Activated CD4-positive, alpha-beta T cell treated with anti-CD3 and anti-CD28 coated beads for 36 hours (primary cell): ENCODE results near the gene MLX. TPM values are rescaled to one million over a fixed set of nuclear protein-coding genes. Genes with fewer than 3 reads are reported as not detected.
"Not testable (repeated sequence)": the region's sequence is repeated elsewhere in the genome, so short reads cannot be mapped to it uniquely, and the experiment has no call there.

Experiments
- ATAC-seq: fragments of 200-7000 bp; cut with Tn5 transposase; one replicate; pipeline ENCODE4 v1.10.0; 2021; ENCODE audit warnings: mild to moderate bottlenecking, moderate library complexity
- CTCF ChIA-PET: fragments of 350-600 bp; sonication (Branson Sonifier 250); formaldehyde crosslinking; loops from one replicate; lab custom pipeline; 2021; ENCODE audit warnings: antibody characterized with exemption; lab: Charles Lee
- POLR2A ChIA-PET: fragments of 350-600 bp; sonication (Branson Sonifier 250); formaldehyde crosslinking; loops from one replicate; lab custom pipeline; 2021; ENCODE audit warnings: antibody characterized with exemption, inconsistent platforms; lab: Charles Lee
- DNase-seq: peaks from one replicate; pipeline ENCODE4 v3.0.0-alpha.2; 2020
- H3K27ac Mint-ChIP-seq: one replicate; pipeline ENCODE4 v1.8.0; 2021; ENCODE audit warnings: mixed read lengths
- H3K27me3 Mint-ChIP-seq: one replicate; pipeline ENCODE4 v1.8.0; 2021; ENCODE audit warnings: mixed read lengths
- H3K36me3 Mint-ChIP-seq: one replicate; pipeline ENCODE4 v1.8.0; 2021; ENCODE audit warnings: low read depth, mixed read lengths
- H3K4me1 Mint-ChIP-seq: one replicate; pipeline ENCODE4 v1.8.0; 2021; ENCODE audit warnings: mixed read lengths
- H3K4me3 Mint-ChIP-seq: one replicate; pipeline ENCODE4 v1.8.0; 2021; ENCODE audit warnings: mild to moderate bottlenecking, moderate library complexity, mixed read lengths
- H3K9me3 Mint-ChIP-seq: one replicate; pipeline ENCODE4 v1.8.0; 2021; ENCODE audit warnings: low read depth, mixed read lengths
- intact Hi-C, 2 experiments: fragments of 100-400 bp; cut with DNase I in 1 of 2; cut with micrococcal nuclease in 1 of 2; formaldehyde crosslinking; loops; one replicate each; pipeline versions ENCODE4 v1.14.2 to v1.15.1; 2022 to 2024; cut with DNase I, micrococcal nuclease
- total RNA-seq, 2 experiments: library from RNA; stranded (reverse); gene quantifications; one replicate each; pipeline ENCODE4 v1.2.3, GENCODE V29; 2021

MLX gene
- total RNA-seq, 2 experiments from 2014 or later = 38.7 to 40.7 TPM

- POLR2A ChIA-PET = interaction anchor here (0.6 kb wide), 1 partner anchor 13 kb away, joined by 3 read pairs; no protein-coding TSS in a partner anchor
- intact Hi-C loops, DNase-seq, H3K9me3 Mint-ChIP-seq, ATAC-seq, H3K4me3 Mint-ChIP-seq, H3K27me3 Mint-ChIP-seq, H3K27ac Mint-ChIP-seq, H3K36me3 Mint-ChIP-seq, CTCF ChIA-PET: not testable (repeated sequence)
- H3K4me1 Mint-ChIP-seq = peaks cover 18% of the 10 kb centered on the region
These were observed 21.0 kb upstream of the MLX start for GRCh38 chr17:42545755-42546505.

GRCh38 chr17:42547001-42547461 is 19.9 kb upstream of the MLX start:
- no peaks in the 10 kb centered on the region for H3K9me3 Mint-ChIP-seq
- peaks cover 12% of the 10 kb centered on the region for H3K4me1 Mint-ChIP-seq
- intact Hi-C loops = no loop called here
- ChIA-PET POLR2A (interaction anchor here (1.5 kb wide), 1 partner anchor 11 kb away, joined by 3 read pairs; the partner anchor contains the start of gene NAGLU), CTCF (interaction anchor here (0.6 kb wide), 1 partner anchor 17 kb away, joined by 3 read pairs; no protein-coding TSS in a partner anchor)
- H3K4me3 Mint-ChIP-seq = no peak overlapping the region
- DNase-seq = no peak
- peaks cover 3% of the 10 kb centered on the region for H3K36me3 Mint-ChIP-seq
- no peaks in the 10 kb centered on the region for H3K27me3 Mint-ChIP-seq
- no peak for ATAC-seq
- H3K27ac Mint-ChIP-seq = no peak overlapping the region

GRCh38 chr17:42547698-42548069 is 19.2 kb upstream of the MLX start:
- ATAC-seq (no peak), DNase-seq (no peak)
- H3K27me3 Mint-ChIP-seq = no peaks in the 10 kb centered on the region
- POLR2A ChIA-PET = interaction anchor here (0.5 to 1.5 kb wide), 3 partner anchors 10 to 421 kb away, joined by 3 to 7 read pairs (median 4); partner anchors contain the start of gene NAGLU
- intact Hi-C loops = no loop called here
- H3K27ac Mint-ChIP-seq = no peak overlapping the region
- peaks cover 3% of the 10 kb centered on the region for H3K36me3 Mint-ChIP-seq
- CTCF ChIA-PET = interaction anchor here (0.6 to 1.2 kb wide), 7 partner anchors 11 to 451 kb away, joined by 3 to 4 read pairs (median 3); partner anchors contain the start of genes NAGLU and RPL27
- no peak overlapping the region for H3K4me3 Mint-ChIP-seq
- no peaks in the 10 kb centered on the region for H3K9me3 Mint-ChIP-seq
- H3K4me1 Mint-ChIP-seq = peaks cover 12% of the 10 kb centered on the region

GRCh38 chr17:42548070-42548837 is 18.6 kb upstream of the MLX start:
- ChIA-PET POLR2A (interaction anchor here (0.5 to 1.5 kb wide), 4 partner anchors 11 to 420 kb away, joined by 3 to 7 read pairs (median 4); partner anchors contain the start of gene NAGLU), CTCF (interaction anchor here (0.6 to 1.3 kb wide), 13 partner anchors 11 to 450 kb away, joined by 3 to 7 read pairs (median 3); partner anchors contain the start of genes NAGLU, PSMC3IP and RPL27)
- H3K27me3 Mint-ChIP-seq = no peaks in the 10 kb centered on the region
- H3K4me3 Mint-ChIP-seq = peak overlapping the region; percentile 36
- no peaks in the 10 kb centered on the region for H3K9me3 Mint-ChIP-seq
- peaks cover 3% of the 10 kb centered on the region for H3K36me3 Mint-ChIP-seq
- DNase-seq (peak; percentile 92), ATAC-seq (peak; percentile 93)
- H3K4me1 Mint-ChIP-seq = peaks cover 13% of the 10 kb centered on the region
- H3K27ac Mint-ChIP-seq = no peak overlapping the region
- intact Hi-C loops = no loop called here

GRCh38 chr17:42548993-42549755 is 17.7 kb upstream of the MLX start:
- Mint-ChIP-seq H3K27ac (no peak overlapping the region), H3K4me3 (peak overlapping the region; percentile 36), H3K27me3 (no peaks in the 10 kb centered on the region), H3K9me3 (no peaks in the 10 kb centered on the region), H3K4me1 (peaks cover 17% of the 10 kb centered on the region), H3K36me3 (peaks cover 3% of the 10 kb centered on the region)
- ATAC-seq = no peak
- POLR2A ChIA-PET = interaction anchor here (1.1 kb wide), 1 partner anchor 12 kb away, joined by 7 read pairs; no protein-coding TSS in a partner anchor
- DNase-seq = no peak
- intact Hi-C loops = no loop called here
- CTCF ChIA-PET = interaction anchor here (0.8 to 1.3 kb wide), 7 partner anchors 10 to 173 kb away, joined by 3 to 7 read pairs (median 3); partner anchors contain the start of genes NAGLU and PSMC3IP

GRCh38 chr17:42552736-42553135 is 14.2 kb upstream of the MLX start, which contains the start of gene HSD17B1:
Gene HSD17B1, plus strand, starts transcription at chr17:42552923. Its CDS starts 11 bp downstream, at chr17:42552934.
- H3K36me3 Mint-ChIP-seq, ATAC-seq, H3K27me3 Mint-ChIP-seq, DNase-seq, H3K9me3 Mint-ChIP-seq, POLR2A ChIA-PET, intact Hi-C loops, CTCF ChIA-PET: not testable (repeated sequence)
- peak within 1 kb of the TSS; percentile 85 for H3K4me3 Mint-ChIP-seq
- H3K4me1 Mint-ChIP-seq = peaks cover 30% of the 10 kb centered on the region
- H3K27ac Mint-ChIP-seq = peak within 1 kb of the TSS; percentile 92

GRCh38 chr17:42553161-42553818 is 13.6 kb upstream of the MLX start:
- no peaks in the 10 kb centered on the region for H3K36me3 Mint-ChIP-seq
- POLR2A ChIA-PET = interaction anchor here (0.6 kb wide), 1 partner anchor 165 kb away, joined by 5 read pairs; the partner anchor contains the start of gene STAT3
- H3K27me3 Mint-ChIP-seq = no peaks in the 10 kb centered on the region
- no peaks in the 10 kb centered on the region for H3K9me3 Mint-ChIP-seq
- H3K27ac Mint-ChIP-seq = no peak overlapping the region
- H3K4me3 Mint-ChIP-seq = peak overlapping the region; percentile 85
- no peak for DNase-seq
- intact Hi-C loops = no loop called here
- ATAC-seq = no peak
- peaks cover 30% of the 10 kb centered on the region for H3K4me1 Mint-ChIP-seq
- CTCF ChIA-PET = interaction anchor here (0.6 to 2.0 kb wide), 2 partner anchors 18 to 325 kb away, joined by 3 to 8 read pairs; partner anchors contain the start of gene NAGLU

- Mint-ChIP-seq H3K36me3 (no peaks in the 10 kb centered on the region), H3K9me3 (no peaks in the 10 kb centered on the region), H3K4me1 (peaks cover 28% of the 10 kb centered on the region), H3K27me3 (no peaks in the 10 kb centered on the region), H3K27ac (peak overlapping the region; percentile 92), H3K4me3 (peak overlapping the region; percentile 85)
- DNase-seq = peak; percentile 58
- CTCF ChIA-PET = interaction anchor here (0.6 to 2.0 kb wide), 2 partner anchors 18 to 23 kb away, joined by 5 to 8 read pairs; partner anchors contain the start of genes NAGLU and PSMC3IP
- POLR2A ChIA-PET = interaction anchor here (0.6 kb wide), 1 partner anchor 260 kb away, joined by 3 read pairs; no protein-coding TSS in a partner anchor
- ATAC-seq = peak; percentile 40
- intact Hi-C loops = loop anchor here (1.0 kb wide), 1 partner anchor 18 kb away; the partner anchor contains the start of gene NAGLU (in 2 of the 2)
These were observed 13.0 kb upstream of the MLX start for GRCh38 chr17:42553866-42554249.

- peak; percentile 85 for DNase-seq
- H3K27me3 Mint-ChIP-seq = no peaks in the 10 kb centered on the region
- intact Hi-C loops = loop anchor here (1.0 kb wide), 1 partner anchor 18 kb away; the partner anchor contains the start of gene NAGLU (in 2 of the 2)
- H3K4me1 Mint-ChIP-seq = peaks cover 22% of the 10 kb centered on the region
- CTCF ChIA-PET = interaction anchor here (0.5 to 2.0 kb wide), 6 partner anchors 13 to 301 kb away, joined by 3 to 8 read pairs (median 3); partner anchors contain the start of genes NAGLU and PSMC3IP
- POLR2A ChIA-PET = interaction anchor here (0.6 kb wide), 2 partner anchors 260 to 569 kb away, joined by 3 to 4 read pairs; no protein-coding TSS in a partner anchor
- peak overlapping the region; percentile 92 for H3K27ac Mint-ChIP-seq
- no peaks in the 10 kb centered on the region for H3K36me3 Mint-ChIP-seq
- peak overlapping the region; percentile 85 for H3K4me3 Mint-ChIP-seq
- H3K9me3 Mint-ChIP-seq = no peaks in the 10 kb centered on the region
- peak; percentile 85 for ATAC-seq
These were observed 12.4 kb upstream of the MLX start for GRCh38 chr17:42554250-42555121.
